ENCODE data around the gene GPX2.

GRCh38 chr14:64942531-64943111 lies at the start of gene GPX2:
- TF ChIP-seq CTCF (IDR thresholded peaks at IDR 0.05; ENCODE audit: insufficient read depth, low read depth, low read length), result no peak
- TF ChIP-seq EZH2 (IDR thresholded peaks at IDR 0.05; ENCODE audit: insufficient read depth, low read length), result no peak
